ENCODE measurements around the gene LGALS4. TPM values are rescaled to one million over a fixed set of nuclear protein-coding genes. Genes with fewer than 3 reads are reported as not detected.
"Not testable (repeated sequence)": the region's sequence is repeated elsewhere in the genome, so short reads cannot be mapped to it uniquely, and the experiment has no call there.

LGALS4 gene
- total RNA-seq, 1 donor = 0.43 TPM

DNA sequence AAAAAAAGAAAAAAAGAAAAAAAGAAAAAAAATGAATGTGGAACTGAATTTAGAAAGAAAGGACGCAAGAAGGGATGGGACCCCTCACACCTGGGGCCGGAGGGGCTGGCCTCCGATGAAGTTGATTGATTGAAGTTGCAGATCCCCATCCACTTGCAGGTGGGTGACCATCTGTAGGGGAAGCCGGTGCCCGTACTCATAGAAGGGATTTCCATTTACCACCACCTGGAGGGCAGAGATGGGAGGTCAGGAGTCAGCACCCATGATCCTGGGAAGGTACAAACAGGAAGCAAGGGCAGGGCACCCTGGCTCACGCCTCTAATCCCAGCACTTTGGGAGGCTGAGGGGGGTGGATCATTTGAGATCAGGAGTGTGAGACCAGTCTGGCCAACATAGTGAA is 6.4 kb downstream of the LGALS4 start:
- TF ChIP-seq, protein P1, sequence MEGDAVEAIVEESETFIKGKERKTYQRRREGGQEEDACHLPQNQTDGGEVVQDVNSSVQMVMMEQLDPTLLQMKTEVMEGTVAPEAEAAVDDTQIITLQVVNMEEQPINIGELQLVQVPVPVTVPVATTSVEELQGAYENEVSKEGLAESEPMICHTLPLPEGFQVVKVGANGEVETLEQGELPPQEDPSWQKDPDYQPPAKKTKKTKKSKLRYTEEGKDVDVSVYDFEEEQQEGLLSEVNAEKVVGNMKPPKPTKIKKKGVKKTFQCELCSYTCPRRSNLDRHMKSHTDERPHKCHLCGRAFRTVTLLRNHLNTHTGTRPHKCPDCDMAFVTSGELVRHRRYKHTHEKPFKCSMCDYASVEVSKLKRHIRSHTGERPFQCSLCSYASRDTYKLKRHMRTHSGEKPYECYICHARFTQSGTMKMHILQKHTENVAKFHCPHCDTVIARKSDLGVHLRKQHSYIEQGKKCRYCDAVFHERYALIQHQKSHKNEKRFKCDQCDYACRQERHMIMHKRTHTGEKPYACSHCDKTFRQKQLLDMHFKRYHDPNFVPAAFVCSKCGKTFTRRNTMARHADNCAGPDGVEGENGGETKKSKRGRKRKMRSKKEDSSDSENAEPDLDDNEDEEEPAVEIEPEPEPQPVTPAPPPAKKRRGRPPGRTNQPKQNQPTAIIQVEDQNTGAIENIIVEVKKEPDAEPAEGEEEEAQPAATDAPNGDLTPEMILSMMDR (IDR thresholded peaks at IDR 0.05; ENCODE audit: insufficient read depth, low read depth, low read length) = no peak
- DNase-seq (ENCODE audit: low read depth) = no peak
- H3K4me3 ChIP-seq (ENCODE audit: low read depth, low read length) = no peak overlapping the region

DNA sequence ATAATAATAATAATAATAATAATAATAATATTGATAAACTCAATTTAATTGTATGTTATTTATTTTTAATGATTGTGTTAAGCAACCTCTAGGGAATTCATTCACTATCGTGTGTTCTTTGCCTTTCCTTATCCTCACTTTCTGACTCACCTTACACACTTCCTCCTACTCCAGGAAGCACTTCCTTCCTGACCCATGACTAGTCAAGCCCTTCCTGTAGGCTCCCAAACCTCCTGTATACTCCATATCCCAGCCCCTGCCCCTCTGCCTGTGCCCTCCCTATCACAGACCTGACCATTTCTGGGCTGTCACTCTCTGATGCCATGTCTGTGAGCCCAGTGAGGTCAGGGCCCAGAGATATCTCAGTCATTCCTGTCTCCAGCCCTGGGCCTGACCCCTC is 7.6 kb downstream of the LGALS4 start:
- H3K4me3 ChIP-seq (ENCODE audit: low read depth, low read length) = no peak overlapping the region
- DNase-seq (ENCODE audit: low read depth) = no peak
- TF ChIP-seq, protein P1 (IDR thresholded peaks at IDR 0.05; ENCODE audit: insufficient read depth, low read depth, low read length) = no peak

DNA sequence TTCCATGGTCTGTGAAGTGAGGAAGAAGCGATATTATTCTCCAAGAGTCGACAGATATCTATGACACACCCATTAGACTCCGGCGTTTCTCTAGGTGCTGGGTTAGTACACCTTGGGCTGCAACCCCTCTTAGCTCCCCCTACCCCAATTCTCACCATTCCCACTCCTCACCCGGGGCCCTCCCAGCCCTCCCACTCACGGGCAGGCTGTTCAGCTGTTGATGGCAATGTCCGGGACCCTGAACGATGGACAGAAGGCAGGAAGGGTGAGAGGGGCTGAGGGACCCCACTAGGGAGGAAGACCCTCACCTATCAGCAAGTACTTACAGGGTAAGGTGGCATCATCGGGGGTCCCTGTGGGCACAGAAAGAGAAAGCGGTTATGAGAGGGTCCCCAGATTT is 9.2 kb downstream of the LGALS4 start:
- TF ChIP-seq, protein P1 (IDR thresholded peaks at IDR 0.05; ENCODE audit: insufficient read depth, low read depth, low read length) = no peak
- no peak for DNase-seq (ENCODE audit: low read depth)

DNA sequence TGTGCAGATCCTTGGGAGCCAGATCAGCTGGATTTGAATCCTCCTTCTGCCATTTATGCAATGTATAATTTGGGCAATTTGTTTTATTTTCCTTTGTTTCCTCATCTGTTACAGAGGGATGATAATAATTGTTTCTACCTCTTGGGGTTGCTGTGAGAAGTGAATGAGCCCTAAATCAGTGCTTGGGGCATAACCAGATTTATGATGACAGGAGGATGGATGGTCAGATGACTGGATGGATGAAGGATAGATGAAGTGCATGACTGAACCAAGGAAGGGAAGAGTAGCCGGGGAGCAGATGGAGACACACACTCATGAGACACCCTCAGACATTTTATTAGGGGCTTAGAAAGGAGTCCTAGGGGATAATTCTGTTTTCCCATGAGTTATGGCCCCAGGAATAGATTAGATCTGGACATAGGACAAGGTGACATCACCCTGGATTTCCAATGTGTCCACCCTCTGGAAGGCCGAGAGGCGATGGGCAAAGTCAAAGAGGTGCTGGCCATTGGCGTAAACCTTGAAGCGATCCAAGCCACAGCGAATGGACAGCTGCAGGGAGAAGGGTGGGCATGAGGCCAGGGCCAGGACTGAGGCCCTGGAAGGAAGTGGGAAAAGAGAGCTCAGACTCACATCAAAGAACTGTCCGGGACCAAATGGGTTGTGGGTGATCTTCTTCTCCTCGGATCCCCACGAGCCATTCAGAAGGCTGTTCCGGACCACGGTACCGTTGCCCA is 11.2 kb downstream of the LGALS4 start:
- TF ChIP-seq, protein P1 (IDR thresholded peaks at IDR 0.05; ENCODE audit: insufficient read depth, low read depth, low read length) = no peak
- no peak overlapping the region for H3K4me3 ChIP-seq (ENCODE audit: low read depth, low read length)
- DNase-seq (ENCODE audit: low read depth) = no peak

More for the DNA sequence above, 9.2 kb downstream of the LGALS4 start:
- no peak overlapping the region for H3K4me3 ChIP-seq (ENCODE audit: low read depth, low read length)

DNA sequence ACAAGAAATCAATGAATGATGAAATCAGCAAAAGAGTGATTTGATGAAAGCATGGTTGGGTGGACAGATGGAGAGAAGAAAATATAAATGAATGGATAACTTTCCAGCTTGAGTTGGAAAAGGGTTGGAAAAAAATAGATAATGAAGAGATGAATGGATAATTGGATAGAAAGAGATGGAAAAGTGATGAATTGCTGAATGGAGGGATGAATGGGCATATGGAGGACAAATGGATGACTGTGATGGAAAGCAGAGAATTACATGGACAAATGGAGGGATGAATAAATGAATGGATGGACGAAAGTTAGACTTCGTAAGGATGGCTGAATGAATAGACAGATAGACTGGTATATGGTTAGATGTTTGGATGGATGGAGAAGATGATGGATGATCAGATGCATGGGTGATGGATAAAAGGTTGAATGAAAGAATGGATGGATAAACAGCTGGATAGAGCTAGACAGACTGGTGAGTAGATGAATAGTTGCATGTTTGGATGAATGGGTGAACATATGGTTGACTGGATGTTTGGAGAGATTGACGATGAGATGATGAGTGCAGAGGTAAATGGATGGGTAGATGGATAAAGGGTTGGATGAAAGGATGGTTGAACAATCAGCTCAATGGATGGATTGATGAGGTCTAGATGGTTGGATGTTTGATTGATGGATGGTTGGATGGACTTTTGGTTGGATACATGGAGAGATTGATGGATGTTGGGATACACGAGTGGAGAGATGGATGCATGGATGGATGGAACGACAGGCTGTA is 12.0 kb downstream of the LGALS4 start:
- TF ChIP-seq, protein P1 (IDR thresholded peaks at IDR 0.05; ENCODE audit: insufficient read depth, low read depth, low read length) = no peak
- H3K4me3 ChIP-seq (ENCODE audit: low read depth, low read length) = no peak overlapping the region
- no peak for DNase-seq (ENCODE audit: low read depth)

DNA sequence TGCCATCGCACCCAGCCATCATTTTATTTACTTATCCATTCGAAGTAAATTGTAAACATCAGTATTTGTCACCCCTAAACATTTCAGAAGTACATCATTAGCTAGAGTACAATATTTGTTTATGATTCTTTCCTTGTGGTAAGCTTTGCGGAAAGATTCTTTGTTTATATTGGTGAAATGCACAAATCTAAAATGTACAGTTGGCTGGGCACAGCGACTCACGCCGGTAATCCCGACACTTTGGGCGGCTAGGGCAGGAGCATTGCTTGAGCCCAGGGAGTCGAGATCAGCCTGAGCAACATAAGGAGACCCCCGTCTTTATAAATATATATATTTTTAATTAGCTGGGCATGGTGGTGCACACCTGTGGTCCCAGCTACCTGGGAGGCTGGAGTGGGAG is 13.6 kb downstream of the LGALS4 start:
- H3K4me3 ChIP-seq (ENCODE audit: low read depth, low read length) = no peak overlapping the region
- DNase-seq (ENCODE audit: low read depth) = peak; percentile 25
- TF ChIP-seq, protein P1 (IDR thresholded peaks at IDR 0.05; ENCODE audit: insufficient read depth, low read depth, low read length) = no peak

DNA sequence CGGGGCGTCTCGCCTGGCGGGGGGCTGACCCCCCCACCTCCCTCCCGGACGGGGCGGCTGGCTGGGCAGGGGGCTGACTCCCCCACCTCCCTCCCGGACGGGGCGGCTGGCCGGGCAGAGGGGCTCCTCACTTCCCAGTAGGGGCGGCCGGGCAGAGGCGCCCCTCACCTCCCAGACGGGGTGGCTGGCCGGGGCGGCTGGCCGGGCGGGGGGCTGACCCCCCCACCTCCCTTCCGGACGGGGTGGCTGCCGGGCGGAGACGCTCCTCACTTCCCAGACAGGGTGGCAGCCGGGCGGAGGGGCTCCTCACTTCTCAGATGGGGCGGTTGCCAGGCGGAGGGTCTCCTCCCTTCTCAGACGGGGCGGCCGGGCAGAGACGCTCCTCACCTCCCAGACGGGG is 15.0 kb downstream of the LGALS4 start:
- not testable (repeated sequence) for H3K4me3 ChIP-seq (ENCODE audit: low read depth, low read length); DNase-seq (ENCODE audit: low read depth)

All from fibroblast of villous mesenchyme (primary cell).